Measurements from ENCODE around the gene NHLRC1.

NHLRC1 gene

DNA sequence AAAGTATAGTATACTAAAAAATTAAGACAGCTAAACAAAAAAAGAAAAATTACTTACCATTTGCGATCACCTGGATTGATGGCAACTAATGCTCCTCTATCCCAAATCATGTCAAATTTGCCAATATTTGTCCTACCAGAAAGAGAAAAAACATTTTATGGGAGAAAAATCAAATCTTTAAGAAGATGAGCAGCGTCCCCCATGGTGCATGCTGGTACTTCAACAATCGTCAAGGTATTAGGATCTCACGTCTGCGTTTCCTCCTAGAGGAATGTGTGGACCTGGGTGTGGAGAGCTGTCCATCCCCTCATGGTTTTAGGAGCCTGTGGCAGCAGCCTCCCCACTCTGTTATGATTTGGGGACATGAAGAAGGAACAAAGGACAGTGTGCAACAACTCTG lies 16.4 kb upstream of the NHLRC1 start:
- no peak for DNase-seq

DNA sequence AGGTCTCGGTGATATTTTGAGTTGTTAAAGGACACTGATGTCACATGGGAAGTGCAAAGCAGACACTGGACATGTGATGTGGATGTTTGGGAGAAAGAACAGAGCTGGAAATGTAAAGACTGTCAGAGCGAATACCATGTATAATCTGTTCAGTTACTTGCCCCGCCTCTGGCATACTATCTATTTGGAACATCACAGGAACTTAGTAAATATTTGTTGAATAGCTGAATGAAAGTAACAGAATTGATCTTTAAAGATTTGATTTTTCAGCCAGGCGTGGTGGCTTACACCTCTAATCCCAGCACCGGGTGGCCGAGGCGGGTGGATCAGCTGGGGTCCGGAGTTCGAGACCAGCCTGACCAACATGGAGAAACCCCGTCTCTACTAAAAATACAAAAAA lies 13.8 kb upstream of the NHLRC1 start:
- no peak for DNase-seq

DNA sequence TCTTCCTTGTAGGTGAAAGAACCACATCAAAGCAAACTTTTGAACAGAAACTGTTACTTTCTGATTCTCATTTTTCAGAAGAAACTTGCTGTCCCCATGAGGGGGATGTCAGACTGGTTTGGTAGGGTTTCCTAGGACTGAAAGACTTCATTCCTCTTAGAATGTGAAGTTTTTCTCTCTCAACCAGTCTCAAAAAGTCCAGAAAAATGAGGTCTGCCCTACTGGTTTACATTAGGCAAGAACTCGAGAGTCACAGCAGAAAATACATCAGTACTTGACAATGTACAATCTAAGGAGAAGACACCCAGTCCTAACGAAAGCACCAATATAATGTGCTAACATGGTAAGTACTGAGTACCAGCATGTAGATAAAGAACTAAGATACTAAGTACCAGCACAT lies 12.7 kb upstream of the NHLRC1 start:
- no peak for DNase-seq

DNA sequence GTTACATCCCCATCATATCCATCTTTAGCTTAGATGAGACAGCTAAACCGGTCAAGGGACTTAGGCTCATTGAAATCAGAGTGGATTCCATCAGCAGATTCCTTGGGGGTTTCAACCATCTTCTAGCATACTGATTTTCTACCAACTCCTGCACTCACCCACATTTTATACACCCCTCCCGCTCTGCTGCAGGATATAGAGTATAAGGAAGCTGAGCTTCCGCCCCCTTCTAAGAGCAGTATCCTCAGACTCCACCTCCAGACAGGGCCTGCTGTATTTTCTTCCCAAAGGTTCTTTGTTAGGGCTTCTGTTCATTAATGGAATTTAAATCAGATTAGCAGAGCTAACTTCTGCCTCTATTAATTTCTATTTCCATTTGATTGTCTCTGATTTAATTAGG lies 9.9 kb upstream of the NHLRC1 start:
- no peak for DNase-seq

DNA sequence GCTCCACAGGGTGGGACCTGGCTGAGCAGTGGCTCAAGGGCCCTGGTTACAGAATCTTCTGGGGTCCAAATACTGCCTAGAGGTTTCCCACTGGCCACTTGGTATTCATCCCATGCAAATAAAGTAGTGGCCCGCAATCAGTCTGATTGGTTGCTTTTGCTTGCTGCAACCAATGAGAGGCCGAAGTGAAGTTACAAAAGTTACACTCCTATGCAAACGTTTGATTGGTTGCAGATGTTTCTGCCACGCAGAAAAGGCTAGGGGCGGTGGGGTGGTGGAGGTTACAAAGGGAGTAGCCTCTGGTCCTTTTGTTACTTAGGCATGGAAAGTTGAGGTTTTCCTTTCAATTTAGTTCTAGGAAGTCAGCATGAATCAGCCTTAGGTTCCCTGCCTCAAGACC lies 3.6 kb upstream of the NHLRC1 start:
- no peak for DNase-seq

DNA sequence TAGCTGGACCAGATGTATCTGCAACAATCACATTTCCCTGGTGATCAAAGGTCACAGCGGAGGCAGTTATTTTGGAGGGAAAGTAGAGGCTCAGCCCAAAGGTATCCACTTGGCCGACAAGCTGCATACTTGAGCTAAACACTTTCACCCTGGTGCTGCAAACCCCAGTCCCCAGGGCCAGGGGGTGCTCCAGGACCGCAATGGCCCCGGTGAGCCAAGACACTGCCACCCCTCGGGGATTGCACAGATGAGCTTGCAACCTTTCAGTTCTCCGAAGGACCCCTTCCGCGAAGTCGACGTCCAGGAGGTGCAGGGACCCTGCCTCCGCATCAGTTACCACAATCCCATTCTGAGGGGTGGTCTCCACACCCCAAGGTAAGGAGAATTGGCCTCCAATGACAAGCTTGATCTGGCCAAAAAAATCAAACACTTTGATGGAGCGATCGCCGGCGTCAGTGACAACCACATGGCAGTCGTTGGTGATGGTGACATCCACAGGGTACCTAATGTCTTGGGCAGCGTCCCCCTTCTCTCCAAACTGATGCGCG lies 823 bp downstream of the NHLRC1 start:
- no peak for DNase-seq

DNA sequence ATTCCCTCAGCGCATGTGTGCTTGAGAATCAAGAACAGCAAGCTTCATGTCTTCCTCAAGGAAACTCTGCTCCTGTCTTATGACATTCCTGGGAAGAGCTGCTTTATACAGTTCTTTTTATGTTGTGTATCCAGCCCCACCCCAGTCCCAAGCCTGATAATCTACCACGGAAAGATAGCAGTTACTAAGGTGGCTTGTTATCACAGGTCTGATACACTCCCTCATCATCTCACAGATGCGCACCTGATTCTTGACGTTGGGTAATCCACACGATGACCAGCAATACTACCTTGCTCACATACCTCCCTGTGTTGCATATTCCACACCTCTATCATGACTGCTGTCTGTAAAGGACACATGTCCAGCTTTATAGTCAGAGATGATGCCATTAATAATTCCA lies 3.2 kb downstream of the NHLRC1 start:
- DNase-seq, result no peak

DNA sequence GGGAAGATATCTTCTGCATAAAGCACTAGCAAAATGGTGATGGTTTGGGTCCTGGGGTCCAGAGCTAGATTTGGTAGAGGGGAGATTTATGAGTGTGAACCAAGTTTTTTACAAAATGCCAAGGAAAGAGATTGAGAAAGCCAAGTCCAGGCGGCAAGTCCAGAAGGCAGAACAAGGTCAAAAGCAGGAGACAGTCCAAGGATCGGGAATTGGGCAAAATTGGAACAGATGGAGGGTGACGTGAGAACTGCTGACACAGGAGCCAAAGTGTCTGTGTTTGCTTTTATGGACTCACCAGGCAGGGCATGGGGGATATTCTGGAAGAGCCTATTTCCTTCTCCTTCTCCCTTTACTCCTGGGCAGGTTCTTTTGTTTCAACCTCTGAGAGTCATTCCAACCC lies 4.1 kb downstream of the NHLRC1 start:
- no peak for DNase-seq

DNA sequence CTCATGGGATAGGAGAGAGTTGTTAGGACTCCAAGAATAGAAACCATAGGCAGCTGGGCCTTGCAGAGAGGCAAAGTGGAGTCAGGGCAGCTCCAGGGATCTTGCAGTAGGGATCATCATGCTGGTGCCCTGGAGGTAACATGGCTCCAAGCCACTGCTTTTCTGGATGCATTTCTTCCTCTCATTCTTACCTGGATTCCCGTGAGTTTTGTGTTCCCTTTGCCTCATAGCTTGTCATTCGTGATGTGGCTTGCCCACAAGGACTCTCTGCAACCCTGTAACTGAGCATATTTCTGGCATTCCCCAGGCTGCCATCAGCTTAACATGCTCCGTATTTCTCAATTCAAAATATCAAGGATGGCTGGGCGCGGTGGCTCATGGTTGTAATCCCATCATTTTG lies 5.3 kb downstream of the NHLRC1 start:
- no peak for DNase-seq

DNA sequence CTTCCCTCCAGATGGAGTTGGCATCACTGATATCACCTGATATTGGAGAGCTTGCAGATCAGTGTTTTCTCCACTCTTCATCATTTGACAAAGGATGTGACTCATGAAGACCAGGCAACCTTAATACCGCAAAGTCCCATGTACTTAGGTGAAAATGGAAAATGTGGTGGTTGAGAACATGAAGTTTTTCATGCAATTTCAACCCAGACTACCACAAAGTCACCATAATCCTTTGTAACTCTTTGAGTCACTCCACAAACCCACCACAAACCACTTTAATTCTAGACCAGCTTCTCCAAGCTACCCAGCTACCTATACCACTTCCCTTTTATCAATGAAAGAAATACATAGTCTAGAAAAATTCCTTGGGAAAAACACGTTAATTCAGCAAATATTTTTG lies 7.1 kb downstream of the NHLRC1 start:
- no peak for DNase-seq

DNA sequence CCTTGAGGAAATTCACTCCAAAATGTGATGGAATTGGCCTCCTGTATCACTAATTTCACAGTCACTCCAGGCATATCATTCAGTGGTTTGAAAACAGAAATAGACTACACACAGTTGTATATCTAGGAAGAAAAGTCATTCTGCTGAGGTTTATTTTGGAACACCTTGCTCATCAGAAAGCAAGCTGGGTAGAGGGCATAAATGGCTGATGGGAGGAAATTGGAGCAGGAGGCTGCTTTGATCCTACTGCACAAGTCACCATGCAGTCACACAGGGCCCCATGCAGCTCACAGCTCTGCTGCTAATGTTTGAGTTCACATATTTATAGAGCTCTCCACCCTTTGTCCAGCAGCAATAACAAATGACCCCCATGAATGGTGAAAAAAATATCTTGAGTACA lies 12.3 kb downstream of the NHLRC1 start:
- DNase-seq, result no peak

DNA sequence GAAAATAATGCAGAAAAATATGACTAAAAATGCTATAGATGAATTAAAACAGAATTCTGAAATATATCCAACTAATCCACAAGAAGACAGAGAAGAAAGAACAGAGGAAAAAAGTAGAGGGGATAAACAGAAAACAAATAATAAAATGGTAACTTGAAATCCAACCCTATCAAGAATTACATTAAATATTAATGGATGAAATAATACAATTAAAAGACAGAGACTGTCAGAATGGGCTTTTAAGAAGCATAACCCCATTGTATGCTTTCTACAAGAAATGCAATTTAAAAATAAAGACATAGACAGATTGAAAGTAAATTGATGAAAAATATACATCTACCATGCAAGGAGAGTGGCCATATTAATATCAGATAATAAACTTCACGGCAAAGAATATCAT lies 15.4 kb downstream of the NHLRC1 start:
- DNase-seq, result no peak

DNA sequence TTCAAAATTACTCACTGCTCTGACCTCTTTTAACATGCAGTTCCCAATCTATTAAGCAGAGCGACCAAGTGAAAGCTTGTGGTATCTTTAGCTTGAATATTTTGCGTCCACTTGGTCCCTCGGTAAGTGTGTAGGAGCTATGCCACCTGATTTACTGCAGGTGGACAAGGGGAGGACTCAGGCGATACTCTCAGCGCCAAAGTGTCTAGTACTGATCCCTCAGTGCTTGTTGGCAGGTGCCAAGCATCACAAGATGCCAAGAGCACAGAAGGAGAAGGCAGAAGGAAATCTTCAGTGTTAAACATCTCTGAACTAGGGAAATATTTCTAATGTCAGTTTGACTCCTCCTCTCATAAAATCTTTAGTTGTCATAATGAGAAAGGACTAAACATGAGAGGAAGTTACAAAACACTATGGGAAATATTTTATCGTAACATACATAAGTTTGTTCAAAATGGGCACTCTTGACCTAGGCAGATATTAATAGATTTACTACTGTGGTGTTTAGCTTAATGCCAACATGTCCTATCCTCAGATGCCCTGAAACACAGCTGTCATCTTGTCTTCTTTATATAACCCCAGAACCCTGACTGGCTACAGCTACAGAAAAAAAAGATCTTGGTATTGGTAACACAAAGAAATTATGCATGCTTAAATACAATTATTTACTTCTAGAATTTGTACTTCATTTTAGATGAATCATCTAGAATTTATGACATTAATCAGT lies 19.5 kb downstream of the NHLRC1 start:
- no peak for DNase-seq

DNA sequence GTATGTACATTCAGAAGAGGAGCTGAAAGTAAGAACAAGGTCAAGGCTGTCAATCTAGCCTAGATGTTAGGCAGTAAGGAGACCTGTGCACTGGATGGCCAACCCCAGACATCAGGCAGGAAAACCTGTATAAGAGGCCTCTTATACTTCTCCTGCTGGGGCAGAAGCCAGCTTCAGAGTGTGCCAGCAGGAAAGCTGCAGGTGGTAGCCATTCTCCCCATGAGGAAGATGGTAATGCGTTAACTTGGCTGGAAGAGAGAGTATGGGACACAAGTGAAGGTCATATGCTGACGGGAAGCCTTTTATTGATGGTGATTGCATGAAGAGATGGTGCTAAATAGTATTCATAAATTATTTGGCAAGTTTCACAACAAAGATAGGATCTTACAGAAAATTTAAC lies 20.6 kb downstream of the NHLRC1 start:
- no peak for DNase-seq

DNA sequence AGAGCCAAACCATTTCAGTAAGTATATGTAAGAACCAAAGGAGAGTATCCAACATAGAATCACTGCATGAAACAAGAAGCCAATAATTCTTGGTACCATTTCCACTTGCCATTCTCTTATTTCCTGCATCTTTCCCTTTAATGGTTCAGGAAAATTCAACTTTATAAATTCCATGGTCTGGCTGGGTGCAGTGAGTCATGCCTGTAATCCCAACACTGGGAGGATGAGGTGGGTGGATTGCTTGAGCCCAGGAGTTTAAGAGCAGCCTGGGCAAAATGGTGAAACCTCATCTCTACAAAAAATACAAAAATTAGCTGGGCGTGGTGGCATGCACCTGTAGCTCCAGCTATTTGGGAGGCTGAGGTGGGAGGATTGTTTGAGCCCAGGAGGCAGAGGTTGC lies 21.2 kb downstream of the NHLRC1 start:
- DNase-seq, result no peak

DNA sequence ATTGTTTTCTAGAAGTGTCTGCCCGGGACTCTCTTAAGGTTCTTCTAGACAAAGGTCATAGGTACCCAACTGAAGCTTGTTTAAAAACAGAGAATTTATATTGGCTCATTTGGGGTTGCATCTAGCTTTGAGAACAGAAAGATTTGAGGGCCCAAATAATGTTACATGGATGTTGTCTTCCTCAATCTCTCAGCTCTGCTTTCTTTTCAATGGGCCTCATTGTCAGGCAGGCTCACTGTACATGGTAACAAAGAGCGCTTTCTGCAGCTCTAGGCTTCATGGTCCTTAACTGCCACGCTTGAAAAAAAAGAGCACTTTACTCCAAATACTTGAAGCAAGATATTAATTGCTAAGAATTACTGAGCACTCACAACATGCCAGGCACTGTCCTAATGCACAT lies 22.2 kb downstream of the NHLRC1 start:
- DNase-seq, result no peak

DNA sequence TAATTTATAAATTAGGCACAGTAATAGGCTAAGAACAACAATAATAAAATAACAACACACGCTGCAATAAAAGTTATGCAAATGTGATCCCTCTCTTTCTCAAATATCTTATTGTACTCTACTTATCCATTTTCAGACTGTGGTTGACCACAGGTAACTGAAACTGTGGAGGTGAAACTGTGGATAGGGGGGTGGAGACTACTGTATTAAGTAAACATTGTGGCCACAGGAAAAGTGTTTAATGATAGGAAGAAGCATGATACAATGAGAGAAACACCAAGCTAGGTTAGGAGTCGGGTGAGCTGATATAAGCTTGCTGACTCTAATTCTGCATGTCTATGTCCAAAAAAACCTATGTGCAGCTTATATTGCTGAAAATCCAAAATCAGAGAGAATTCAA lies 23.0 kb downstream of the NHLRC1 start:
- no peak for DNase-seq

DNA sequence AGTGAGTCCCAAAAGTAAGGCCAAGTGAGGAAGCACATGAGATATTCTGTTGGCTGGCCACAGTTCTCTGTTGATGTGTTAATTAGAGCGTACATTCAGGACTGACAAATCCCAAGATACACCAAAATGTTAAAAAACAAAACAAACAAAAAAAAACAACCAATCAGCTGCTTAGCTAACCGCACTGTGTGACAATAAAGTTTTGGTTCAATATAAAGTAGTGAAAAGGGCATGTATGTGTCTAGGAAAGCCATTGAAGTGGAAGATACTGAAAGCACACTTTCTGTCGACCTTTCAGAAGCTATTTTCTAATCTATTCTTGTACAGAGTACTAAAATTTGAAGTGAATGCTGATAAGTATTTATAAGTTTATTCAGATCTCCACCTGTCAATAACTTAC lies 26.1 kb downstream of the NHLRC1 start:
- no peak for DNase-seq

DNA sequence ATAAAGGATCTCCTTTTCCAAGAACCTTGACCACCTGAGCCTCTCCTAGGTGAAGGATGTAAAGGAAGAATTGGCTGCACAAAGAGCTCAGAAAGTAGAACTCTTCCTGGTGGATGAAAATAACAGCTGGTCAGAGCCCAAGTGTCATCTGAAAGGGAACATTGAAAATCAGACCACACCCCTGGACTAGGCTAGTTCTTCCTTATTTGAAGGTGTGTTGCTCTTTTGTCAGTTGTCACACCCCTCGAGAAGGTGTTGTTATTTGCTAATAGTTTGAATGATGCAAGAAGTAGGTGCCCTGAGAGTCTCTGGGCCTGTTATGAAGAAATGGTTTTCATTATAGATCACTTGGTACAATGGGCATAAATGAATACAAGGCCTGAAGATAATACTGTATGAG lies 31.1 kb downstream of the NHLRC1 start:
- no peak for DNase-seq

DNA sequence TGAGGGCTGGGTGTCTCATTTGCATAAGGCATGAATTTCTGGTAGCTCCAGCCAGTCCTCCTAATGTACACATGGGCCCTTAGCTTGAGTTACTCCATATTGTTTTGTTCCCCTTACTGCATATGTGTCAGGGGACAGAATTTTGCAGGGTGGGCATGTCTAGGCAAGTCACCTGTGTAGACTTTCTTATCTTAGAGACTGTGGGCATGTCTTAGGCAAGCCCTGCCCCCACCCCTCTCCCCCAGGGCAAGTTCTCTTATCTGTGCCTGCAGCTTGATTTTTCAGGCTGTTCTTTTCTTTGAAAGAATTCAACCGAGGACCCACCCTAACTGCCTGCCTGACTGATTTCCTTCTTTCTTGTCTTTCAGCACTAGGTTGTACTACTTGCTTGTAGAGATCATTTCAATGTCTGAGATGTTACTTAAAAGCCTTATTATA lies 32.1 kb downstream of the NHLRC1 start:
- no peak for DNase-seq

DNA sequence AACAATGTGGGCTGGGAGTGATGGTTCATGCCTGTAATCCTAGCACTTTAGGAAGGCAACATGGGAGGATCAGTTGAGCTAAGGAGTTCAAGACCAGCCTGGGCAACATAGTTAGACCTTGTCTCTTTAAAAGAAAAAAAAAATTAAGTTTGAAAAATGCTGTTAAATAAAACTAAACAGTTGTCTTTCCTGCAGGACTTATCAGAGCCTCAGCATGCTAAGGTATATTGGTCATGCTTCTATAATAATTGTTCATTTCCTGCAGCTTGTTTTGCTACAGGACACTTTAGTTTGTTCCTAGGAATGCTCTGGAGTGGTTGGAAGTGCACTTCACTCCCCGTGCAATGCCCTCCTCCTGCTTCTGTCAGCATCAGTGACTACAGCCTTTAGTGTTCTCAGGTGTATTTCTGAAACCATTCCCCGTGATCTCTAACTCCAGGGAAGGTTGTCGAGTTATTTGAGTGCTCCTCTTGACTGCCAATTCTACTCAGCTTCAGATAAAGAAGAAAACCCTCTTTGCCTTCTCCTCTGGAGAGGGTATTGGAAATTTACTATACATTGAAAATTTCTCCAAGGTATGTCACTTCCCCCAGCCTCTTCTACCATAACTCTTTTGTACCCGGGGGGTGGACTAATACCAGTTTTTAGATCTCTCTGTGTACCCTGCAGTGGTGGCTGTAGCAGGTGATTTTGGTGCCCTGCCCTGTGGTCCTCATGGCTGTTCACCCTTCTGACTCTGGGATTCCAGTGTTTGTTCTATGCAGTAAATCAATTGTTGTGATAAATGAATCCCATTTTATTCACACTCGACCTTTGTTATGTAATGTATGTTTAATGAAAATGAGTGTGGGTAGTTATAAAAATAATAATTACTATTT lies 33.8 kb downstream of the NHLRC1 start:
- no peak for DNase-seq

DNA sequence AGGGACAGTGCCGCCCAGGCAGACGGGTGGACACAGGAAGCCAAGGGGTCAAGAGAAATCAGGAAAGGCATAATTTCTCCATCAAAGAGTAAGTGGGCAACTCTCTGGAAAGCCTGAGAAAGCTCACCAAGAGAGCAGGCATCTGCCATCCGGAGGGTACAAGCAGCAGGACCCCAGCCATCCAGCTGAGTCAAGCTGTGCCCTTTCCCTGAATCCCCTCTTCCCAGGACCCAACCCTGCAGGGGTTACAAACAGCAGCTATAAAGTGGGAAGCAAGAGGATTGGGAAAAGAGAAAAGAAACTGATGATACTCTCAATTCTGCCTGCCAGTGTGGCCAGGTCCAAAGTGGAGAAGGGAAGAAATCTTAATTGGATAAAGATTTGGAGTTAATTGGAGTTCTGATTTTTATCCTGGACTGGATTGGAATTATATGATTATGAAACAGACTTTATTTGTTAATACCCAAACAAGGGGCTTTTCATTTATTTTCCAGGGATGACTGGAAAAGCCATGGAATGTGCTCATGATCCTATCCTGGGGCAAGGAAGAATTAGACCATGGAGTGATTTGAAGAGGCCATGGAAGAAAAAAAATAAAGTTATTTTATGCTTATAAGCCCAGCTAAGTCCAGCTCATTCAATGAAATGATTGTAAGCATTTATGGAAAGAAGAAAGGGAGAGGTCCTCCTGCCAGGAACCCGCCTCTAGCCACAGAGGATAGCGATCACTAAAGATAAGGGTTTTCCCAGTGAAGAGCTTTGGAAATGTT lies 34.9 kb downstream of the NHLRC1 start:
- no peak for DNase-seq

DNA sequence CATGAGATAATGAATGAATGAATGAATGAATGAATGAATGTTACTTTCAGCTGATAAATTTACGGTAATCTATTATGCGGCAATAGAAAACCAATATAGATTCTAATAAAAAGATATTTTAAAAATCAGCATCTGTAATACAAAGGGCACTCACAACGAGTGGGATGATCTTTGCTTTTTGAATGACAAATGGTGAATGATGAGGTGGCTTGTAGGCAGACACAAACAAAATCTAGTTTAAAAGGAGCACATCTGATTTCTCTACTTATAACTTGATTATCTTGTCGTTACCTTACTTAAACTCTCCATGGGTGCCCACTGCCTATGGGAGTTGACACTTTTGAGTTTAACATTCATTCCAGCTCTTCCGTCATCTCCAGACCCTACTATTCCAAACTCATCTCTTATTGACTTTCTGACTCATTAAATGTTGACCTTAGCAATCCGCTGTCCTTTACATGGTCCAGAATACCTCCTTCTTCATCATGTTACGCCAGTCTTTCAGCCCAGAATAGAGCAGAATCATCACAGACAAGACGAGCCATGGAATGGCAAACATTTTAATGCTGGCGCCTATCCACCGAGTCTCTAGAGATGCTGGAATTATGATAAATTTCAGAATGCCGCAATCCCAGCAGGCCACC lies 41.3 kb downstream of the NHLRC1 start:
- DNase-seq, result no peak

Data from effector CD4-positive, alpha-beta T cell (primary cell).